ENCODE results near the gene STAP2.

STAP2 gene

GRCh38 chr19:4358709-4359626, 20.3 kb upstream of the STAP2 start:
- Histone ChIP-seq H2AFZ (ENCODE audit: low read depth, low read length) (no peak overlapping the region), H3K27me3 (ENCODE audit: control insufficient read depth in 1 of 2, insufficient read depth in 1 of 2, low read length in 2 of 2) (no peaks in the 10 kb centered on the region), H2BK120ac (ENCODE audit: low read depth, low read length) (no peak overlapping the region), H2BK12ac (ENCODE audit: low read length in 2 of 2) (no peak overlapping the region), H3K9ac (ENCODE audit: low read length) (no peak overlapping the region), H3K4me3 (ENCODE audit: insufficient read depth in 1 of 2, low read depth in 1 of 2, low read length in 2 of 2) (no peak overlapping the region), H3K4me1 (ENCODE audit: control insufficient read depth, insufficient read depth, low read depth, low read length) (peaks cover 42% of the 10 kb centered on the region), H3K4ac (ENCODE audit: low read depth in 1 of 2, low read length in 2 of 2) (no peak overlapping the region), H3K9me3 (ENCODE audit: control insufficient read depth, low read length) (no peaks in the 10 kb centered on the region), H3K4me2 (ENCODE audit: low read length, poor library complexity, severe bottlenecking) (no peak overlapping the region), H4K91ac (ENCODE audit: low read length) (no peak overlapping the region), H3K36me3 (ENCODE audit: control insufficient read depth in 1 of 2, insufficient read depth in 2 of 2, low read depth in 1 of 2, low read length in 2 of 2) (peaks cover 65 to 90% of the 10 kb centered on the region in 2 experiments), H4K8ac (ENCODE audit: low read length) (no peak overlapping the region), H3K14ac (ENCODE audit: low read length in 2 of 2) (no peak overlapping the region), H3K79me1 (replicated peaks; ENCODE audit: low read length, poor library complexity, severe bottlenecking) (peaks cover 7% of the 10 kb centered on the region), H3K27ac (ENCODE audit: low read length, poor library complexity, severe bottlenecking) (no peak overlapping the region), H2AK5ac (ENCODE audit: low read length, severe bottlenecking) (no peak overlapping the region), H2BK15ac (ENCODE audit: low read depth, poor library complexity, severe bottlenecking) (no peak overlapping the region), H3K18ac (ENCODE audit: low read depth in 1 of 2, low read length in 2 of 2) (no peak overlapping the region), H2BK5ac (ENCODE audit: low read depth, low read length, poor library complexity, severe bottlenecking) (no peak overlapping the region), H3K23ac (ENCODE audit: low read length in 2 of 2) (no peak overlapping the region)
- no peak for DNase-seq
- 92% methylated on average over 25 of the region's 25 CpGs for WGBS

- Histone ChIP-seq H2BK120ac (ENCODE audit: low read depth, low read length) (no peak overlapping the region), H3K27ac (ENCODE audit: low read length, poor library complexity, severe bottlenecking) (no peak overlapping the region), H3K23ac (ENCODE audit: low read length in 2 of 2) (no peak overlapping the region), H2BK12ac (ENCODE audit: low read length in 2 of 2) (no peak overlapping the region), H3K9me3 (ENCODE audit: control insufficient read depth, low read length) (no peaks in the 10 kb centered on the region), H3K4ac (ENCODE audit: low read depth in 1 of 2, low read length in 2 of 2) (peak overlapping the region in 1 of 2 experiments; percentile 41), H2BK5ac (ENCODE audit: low read depth, low read length, poor library complexity, severe bottlenecking) (no peak overlapping the region), H4K91ac (ENCODE audit: low read length) (no peak overlapping the region), H3K79me1 (replicated peaks; ENCODE audit: low read length, poor library complexity, severe bottlenecking) (peaks cover 7% of the 10 kb centered on the region), H2AK5ac (ENCODE audit: low read length, severe bottlenecking) (no peak overlapping the region), H3K9ac (ENCODE audit: low read length) (no peak overlapping the region), H2AFZ (ENCODE audit: low read depth, low read length) (no peak overlapping the region), H3K18ac (ENCODE audit: low read depth in 1 of 2, low read length in 2 of 2) (no peak overlapping the region), H3K27me3 (ENCODE audit: control insufficient read depth in 1 of 2, insufficient read depth in 1 of 2, low read length in 2 of 2) (no peaks in the 10 kb centered on the region), H3K4me2 (ENCODE audit: low read length, poor library complexity, severe bottlenecking) (no peak overlapping the region), H3K36me3 (ENCODE audit: control insufficient read depth in 1 of 2, insufficient read depth in 2 of 2, low read depth in 1 of 2, low read length in 2 of 2) (peaks cover 54 to 84% of the 10 kb centered on the region in 2 experiments), H4K8ac (ENCODE audit: low read length) (no peak overlapping the region), H3K4me1 (ENCODE audit: control insufficient read depth, insufficient read depth, low read depth, low read length) (peaks cover 37% of the 10 kb centered on the region), H3K4me3 (ENCODE audit: insufficient read depth in 1 of 2, low read depth in 1 of 2, low read length in 2 of 2) (no peak overlapping the region), H3K14ac (ENCODE audit: low read length in 2 of 2) (no peak overlapping the region), H2BK15ac (ENCODE audit: low read depth, poor library complexity, severe bottlenecking) (no peak overlapping the region)
- 94% methylated on average over 16 of the region's 16 CpGs for WGBS
- no peak for DNase-seq
These were observed 19.3 kb upstream of the STAP2 start for GRCh38 chr19:4357921-4358326.

- Histone ChIP-seq H3K14ac (ENCODE audit: low read length in 2 of 2) (no peak overlapping the region), H4K8ac (ENCODE audit: low read length) (peak overlapping the region; percentile 33), H3K79me1 (replicated peaks; ENCODE audit: low read length, poor library complexity, severe bottlenecking) (peaks cover 7% of the 10 kb centered on the region), H3K4me3 (ENCODE audit: insufficient read depth in 1 of 2, low read depth in 1 of 2, low read length in 2 of 2) (no peak overlapping the region), H2BK12ac (ENCODE audit: low read length in 2 of 2) (no peak overlapping the region), H3K9me3 (ENCODE audit: control insufficient read depth, low read length) (no peaks in the 10 kb centered on the region), H4K91ac (ENCODE audit: low read length) (no peak overlapping the region), H3K4me1 (ENCODE audit: control insufficient read depth, insufficient read depth, low read depth, low read length) (peaks cover 33% of the 10 kb centered on the region), H3K23ac (ENCODE audit: low read length in 2 of 2) (no peak overlapping the region), H3K4ac (ENCODE audit: low read depth in 1 of 2, low read length in 2 of 2) (no peak overlapping the region), H3K36me3 (ENCODE audit: control insufficient read depth in 1 of 2, insufficient read depth in 2 of 2, low read depth in 1 of 2, low read length in 2 of 2) (peaks cover 47 to 79% of the 10 kb centered on the region in 2 experiments), H3K4me2 (ENCODE audit: low read length, poor library complexity, severe bottlenecking) (no peak overlapping the region), H2BK120ac (ENCODE audit: low read depth, low read length) (no peak overlapping the region), H3K27me3 (ENCODE audit: control insufficient read depth in 1 of 2, insufficient read depth in 1 of 2, low read length in 2 of 2) (no peaks in the 10 kb centered on the region), H2BK15ac (ENCODE audit: low read depth, poor library complexity, severe bottlenecking) (peak overlapping the region; percentile 15), H2BK5ac (ENCODE audit: low read depth, low read length, poor library complexity, severe bottlenecking) (no peak overlapping the region), H2AK5ac (ENCODE audit: low read length, severe bottlenecking) (no peak overlapping the region), H3K18ac (ENCODE audit: low read depth in 1 of 2, low read length in 2 of 2) (no peak overlapping the region), H2AFZ (ENCODE audit: low read depth, low read length) (no peak overlapping the region), H3K9ac (ENCODE audit: low read length) (no peak overlapping the region), H3K27ac (ENCODE audit: low read length, poor library complexity, severe bottlenecking) (no peak overlapping the region)
- WGBS = 95% methylated on average over 18 of the region's 23 CpGs
- DNase-seq = no peak
These were observed 18.6 kb upstream of the STAP2 start for GRCh38 chr19:4357095-4357797.

- Histone ChIP-seq H2AK5ac (ENCODE audit: low read length, severe bottlenecking) (no peak overlapping the region), H2BK5ac (ENCODE audit: low read depth, low read length, poor library complexity, severe bottlenecking) (no peak overlapping the region), H2BK12ac (ENCODE audit: low read length in 2 of 2) (no peak overlapping the region), H4K8ac (ENCODE audit: low read length) (no peak overlapping the region), H3K23ac (ENCODE audit: low read length in 2 of 2) (no peak overlapping the region), H3K4me3 (ENCODE audit: insufficient read depth in 1 of 2, low read depth in 1 of 2, low read length in 2 of 2) (no peak overlapping the region), H3K18ac (ENCODE audit: low read depth in 1 of 2, low read length in 2 of 2) (no peak overlapping the region), H3K14ac (ENCODE audit: low read length in 2 of 2) (no peak overlapping the region), H4K91ac (ENCODE audit: low read length) (no peak overlapping the region), H3K79me1 (replicated peaks; ENCODE audit: low read length, poor library complexity, severe bottlenecking) (peaks cover 4% of the 10 kb centered on the region), H2AFZ (ENCODE audit: low read depth, low read length) (no peak overlapping the region), H3K27ac (ENCODE audit: low read length, poor library complexity, severe bottlenecking) (no peak overlapping the region), H3K9me3 (ENCODE audit: control insufficient read depth, low read length) (no peaks in the 10 kb centered on the region), H3K36me3 (ENCODE audit: control insufficient read depth in 1 of 2, insufficient read depth in 2 of 2, low read depth in 1 of 2, low read length in 2 of 2) (peaks cover 29 to 65% of the 10 kb centered on the region in 2 experiments), H3K4me2 (ENCODE audit: low read length, poor library complexity, severe bottlenecking) (no peak overlapping the region), H3K27me3 (ENCODE audit: control insufficient read depth in 1 of 2, insufficient read depth in 1 of 2, low read length in 2 of 2) (no peaks in the 10 kb centered on the region), H3K4ac (ENCODE audit: low read depth in 1 of 2, low read length in 2 of 2) (no peak overlapping the region), H3K4me1 (ENCODE audit: control insufficient read depth, insufficient read depth, low read depth, low read length) (peaks cover 11% of the 10 kb centered on the region), H2BK120ac (ENCODE audit: low read depth, low read length) (no peak overlapping the region), H3K9ac (ENCODE audit: low read length) (no peak overlapping the region), H2BK15ac (ENCODE audit: low read depth, poor library complexity, severe bottlenecking) (no peak overlapping the region)
- no peak for DNase-seq
- WGBS = 93% methylated on average over 17 of the region's 17 CpGs
These were observed 16.3 kb upstream of the STAP2 start for GRCh38 chr19:4354897-4355296.

All from mesenchymal stem cell (in vitro differentiated cells and primary cell).